Measurements from ENCODE around the gene NOL3.
A peak's percentile ranks its signal among the peaks of the same experiment; 100 is the strongest.

The NOL3 gene

DNA sequence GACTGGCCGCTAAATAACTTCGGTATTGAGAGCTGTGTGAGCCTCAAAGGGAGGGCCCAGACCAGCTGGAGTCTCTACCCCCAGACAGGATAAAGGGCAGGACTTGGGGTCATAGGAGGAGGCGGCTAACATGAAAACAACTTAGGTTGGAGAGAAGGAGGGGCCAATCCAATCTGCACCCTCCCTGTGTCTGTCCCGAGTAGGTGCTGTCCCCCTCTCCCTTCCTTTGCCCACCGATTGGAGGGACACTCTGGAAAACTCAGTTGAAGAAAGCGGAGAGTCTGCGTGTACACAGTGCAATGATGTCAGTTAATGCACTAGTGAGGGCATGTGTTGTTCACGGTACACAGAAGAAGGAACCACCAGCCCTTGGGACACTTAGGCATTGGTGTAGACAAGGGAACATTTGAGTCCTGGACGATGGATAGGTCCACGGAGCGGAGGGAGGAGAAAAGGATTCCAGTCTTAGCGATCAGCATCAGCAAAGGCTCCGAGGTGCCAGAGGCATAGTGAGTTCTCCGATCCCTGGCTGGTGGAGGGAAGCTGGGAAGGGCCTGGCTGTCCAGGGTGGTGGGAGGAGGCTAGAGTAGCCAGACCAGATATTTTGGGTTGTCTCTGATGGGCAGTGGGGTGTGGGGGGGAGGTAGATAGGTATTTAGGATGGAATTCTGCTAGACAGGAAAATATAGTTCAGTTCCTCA lies 761 bp downstream of the NOL3 start:
- no peak for DNase-seq (ENCODE audit: low read depth)

DNA sequence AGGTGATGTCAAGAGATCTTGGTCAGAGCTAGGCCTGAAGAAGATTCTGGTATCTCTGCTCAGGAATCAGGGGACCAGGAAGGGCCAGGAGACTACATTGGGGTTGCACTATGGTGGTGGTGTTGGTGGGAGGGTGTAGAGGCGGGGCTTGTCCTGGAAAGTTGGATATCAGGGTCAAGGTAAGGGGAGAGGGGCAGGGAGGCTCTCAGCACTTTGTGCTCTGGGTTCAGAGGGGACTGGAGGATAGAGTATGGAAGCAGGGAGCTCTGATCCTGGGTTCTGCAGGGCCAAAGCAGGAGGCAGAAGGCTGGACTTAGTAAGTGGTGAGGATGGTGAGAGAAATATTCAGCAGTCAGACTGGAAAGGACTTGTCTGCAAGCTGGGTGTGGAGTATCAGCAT lies 3.0 kb downstream of the NOL3 start:
- no peak for DNase-seq (ENCODE audit: low read depth)

GRCh38 chr16:67173808-67174705 lies 3.7 kb downstream of the NOL3 start:
- DNase-seq (ENCODE audit: low read depth), result no peak

- no peak for DNase-seq (ENCODE audit: low read depth)
These were observed 4.4 kb downstream of the NOL3 start for GRCh38 chr16:67174706-67175231.

DNA sequence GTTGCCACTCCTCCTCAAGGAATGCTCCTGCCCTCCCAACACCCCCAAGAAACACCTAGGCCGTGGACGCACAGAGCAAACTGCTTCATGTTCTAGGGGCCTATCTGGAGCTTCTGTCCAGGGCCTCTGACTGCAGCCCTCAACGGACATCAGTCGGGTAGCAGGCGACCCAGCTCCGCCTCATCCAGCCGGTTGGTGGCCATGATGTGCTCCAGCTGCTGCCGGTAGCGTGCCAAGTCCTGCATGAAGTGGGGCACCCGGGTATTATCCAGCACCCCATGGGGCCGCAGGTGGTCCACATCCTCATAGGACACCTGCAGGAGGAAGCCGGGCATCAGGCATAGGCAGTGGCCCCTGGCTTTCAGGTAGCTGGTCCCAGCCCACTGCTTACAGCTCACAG lies 6.3 kb downstream of the NOL3 start:
- no peak for DNase-seq (ENCODE audit: low read depth)

DNA sequence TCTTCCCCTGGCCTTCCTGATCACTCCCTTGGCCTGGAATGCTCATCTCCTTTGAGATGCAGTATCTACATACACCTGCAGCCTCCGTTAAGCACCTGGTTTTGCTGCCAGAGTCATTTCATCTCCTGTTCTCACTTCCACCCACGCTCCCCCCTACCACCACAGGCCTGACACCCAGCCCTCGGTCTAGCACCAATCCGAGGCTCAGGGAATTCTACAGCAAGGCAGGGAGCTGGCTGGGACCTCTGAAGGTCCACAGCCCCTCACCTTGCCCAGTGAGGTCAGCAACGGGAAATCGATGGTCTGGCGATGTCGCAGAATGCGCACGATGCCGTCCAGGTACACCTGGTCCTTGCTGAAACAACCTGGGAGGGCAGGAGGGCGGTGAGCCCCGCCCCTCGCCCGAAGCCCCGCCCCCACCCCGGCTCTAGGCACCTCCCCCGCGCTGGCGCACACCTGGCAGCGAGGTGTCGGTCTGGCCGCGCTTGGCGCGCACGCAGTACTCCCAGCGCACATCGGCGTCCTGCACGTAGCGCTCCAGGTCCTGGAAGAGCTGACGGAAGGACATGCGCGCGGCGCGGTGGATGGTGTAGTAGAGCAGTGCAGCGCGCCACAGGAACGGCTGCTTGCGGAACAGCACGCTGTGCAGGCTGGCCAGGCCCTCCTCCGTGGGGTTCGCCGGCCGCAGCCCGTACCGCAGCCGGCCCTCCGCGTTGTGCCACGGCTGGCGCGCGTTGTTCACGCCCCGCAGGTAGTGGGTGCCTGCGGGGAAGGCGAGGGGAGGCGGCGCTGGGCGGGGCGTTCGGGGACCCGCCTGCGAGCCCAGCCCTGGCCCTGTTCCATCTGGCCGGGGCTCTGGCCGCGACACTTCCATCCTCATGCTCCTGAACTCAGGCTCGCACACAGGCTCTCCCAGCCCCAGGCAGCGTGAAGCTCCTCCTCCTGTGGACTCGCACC lies 7.7 kb downstream of the NOL3 start:
- DNase-seq (ENCODE audit: low read depth), result no peak

- DNase-seq (ENCODE audit: low read depth), result no peak
These were observed 9.2 kb downstream of the NOL3 start for GRCh38 chr16:67179421-67180080.

DNA sequence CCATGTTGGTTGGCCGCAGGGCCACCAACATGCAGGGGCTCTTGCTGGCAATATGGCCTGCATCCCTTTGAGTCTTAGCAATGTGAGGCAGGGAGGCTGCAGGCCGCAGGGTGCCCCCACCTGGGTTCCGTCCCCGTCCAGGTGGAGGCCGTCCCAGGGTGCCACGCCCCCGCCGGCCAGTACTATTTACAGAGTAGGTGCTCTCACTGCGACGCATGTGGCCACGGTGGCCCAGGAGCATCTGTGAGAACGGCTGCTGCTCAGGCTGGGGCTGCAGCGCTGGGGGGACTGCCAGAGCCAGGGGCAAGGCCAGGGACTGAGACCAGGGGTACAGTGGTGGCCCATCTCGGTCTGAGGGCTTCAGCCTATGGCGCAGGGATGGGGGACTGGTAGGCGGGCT lies 9.8 kb downstream of the NOL3 start:
- no peak for DNase-seq (ENCODE audit: low read depth)

- DNase-seq (ENCODE audit: low read depth), result no peak
These were observed 11.0 kb downstream of the NOL3 start for GRCh38 chr16:67181346-67181745.

DNA sequence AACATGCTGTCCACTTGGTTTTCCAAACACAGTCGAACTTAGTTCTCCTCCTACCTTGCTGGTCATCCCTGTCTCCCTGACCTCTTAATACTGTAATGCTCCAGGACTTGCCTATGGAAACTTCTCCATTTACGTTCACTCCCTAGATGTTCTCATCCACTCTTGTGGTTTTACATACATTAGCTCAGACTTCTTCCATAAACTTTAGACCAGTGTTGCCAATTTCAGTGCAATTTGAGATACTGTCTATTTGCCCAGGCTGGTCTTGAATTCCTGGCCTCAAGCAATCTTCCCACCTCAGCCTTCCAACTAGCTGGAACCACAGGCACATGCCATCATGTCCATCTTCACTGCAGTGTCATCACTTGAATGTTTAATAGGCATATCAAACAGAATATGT lies 11.9 kb downstream of the NOL3 start:
- no peak for DNase-seq (ENCODE audit: low read depth)

GRCh38 chr16:67183284-67183626 lies 12.9 kb downstream of the NOL3 start:
- DNase-seq (ENCODE audit: low read depth), result no peak

DNA sequence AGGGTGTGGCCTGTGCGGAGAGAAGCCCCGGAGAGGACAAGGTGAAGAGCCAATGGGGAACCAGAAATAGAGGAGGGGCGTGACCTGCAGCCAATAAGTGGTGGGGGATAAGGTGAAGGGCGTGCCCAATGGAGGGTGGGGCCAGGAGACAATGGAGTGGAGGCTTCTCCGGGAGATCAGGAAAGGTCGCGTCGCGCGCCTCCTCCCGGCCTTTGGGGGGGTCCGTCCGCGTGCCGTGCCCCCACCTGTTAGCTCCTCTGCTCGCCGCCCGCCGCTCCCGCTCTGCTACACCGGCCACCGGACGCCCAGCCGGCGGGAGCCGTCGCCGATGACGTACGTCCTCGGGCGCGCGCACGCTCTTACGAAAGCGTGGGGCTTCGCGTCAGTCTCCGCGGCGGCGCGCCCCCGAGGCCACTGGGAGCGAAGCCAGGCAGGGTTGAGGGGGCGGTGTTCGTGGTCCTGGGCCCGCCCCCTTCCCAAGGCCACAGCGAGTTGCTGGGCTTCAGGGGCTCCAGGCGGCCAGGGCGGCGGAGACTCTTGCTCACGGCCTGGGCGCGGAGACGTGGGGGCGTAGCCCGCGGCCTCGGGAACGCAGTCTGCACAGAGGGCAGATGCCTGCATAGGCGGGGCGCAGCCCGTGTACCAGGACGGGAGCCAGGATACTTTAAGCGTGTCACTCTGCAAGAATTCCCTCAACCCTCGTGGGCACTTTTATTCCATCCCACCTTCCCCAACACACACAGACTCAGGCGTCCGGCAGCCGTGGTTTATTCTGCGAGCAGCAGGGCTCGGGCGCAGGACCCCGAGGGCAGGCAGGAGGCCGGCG lies 13.5 kb downstream of the NOL3 start, which contains the start of gene MATCAP1:
Gene MATCAP1, minus strand, starts transcription at position 337 of the 826 bp plus-strand sequence. CDS start 3,353 bp downstream, outside the sequence.
- DNase-seq (ENCODE audit: low read depth), result peak; percentile 88

DNA sequence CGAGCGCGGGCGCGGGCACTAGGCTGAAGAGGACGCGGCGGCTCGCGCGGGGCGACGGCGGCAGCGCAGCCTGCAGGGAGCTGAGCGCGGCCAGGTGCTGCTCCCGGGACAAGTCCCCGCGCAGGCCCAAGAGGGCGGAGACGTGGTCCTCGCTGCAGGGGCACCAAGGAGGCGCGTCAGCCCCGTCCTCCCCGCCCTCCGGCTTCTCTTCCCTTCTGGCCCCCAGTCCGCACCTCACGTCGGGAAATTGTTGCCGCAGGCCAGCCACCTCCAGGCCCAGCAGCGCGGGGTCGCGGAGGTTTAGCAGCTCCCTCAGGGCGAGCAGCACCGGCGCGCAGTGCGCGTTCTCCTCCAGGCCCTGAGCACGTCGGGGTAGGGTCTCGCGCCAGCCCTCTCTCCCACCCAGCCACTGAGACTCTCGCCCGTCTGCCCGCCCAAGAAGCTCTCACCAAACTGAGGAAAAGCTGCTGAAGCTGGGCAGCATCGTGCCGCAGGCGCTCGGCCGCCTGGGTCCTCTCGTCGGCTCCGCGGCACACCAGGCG lies 14.2 kb downstream of the NOL3 start:
- no peak for DNase-seq (ENCODE audit: low read depth)

GRCh38 chr16:67184995-67185650 lies 14.8 kb downstream of the NOL3 start:
- DNase-seq (ENCODE audit: low read depth), result peak; percentile 78

GRCh38 chr16:67185651-67186134 lies 15.4 kb downstream of the NOL3 start:
- DNase-seq (ENCODE audit: low read depth), result no peak

DNA sequence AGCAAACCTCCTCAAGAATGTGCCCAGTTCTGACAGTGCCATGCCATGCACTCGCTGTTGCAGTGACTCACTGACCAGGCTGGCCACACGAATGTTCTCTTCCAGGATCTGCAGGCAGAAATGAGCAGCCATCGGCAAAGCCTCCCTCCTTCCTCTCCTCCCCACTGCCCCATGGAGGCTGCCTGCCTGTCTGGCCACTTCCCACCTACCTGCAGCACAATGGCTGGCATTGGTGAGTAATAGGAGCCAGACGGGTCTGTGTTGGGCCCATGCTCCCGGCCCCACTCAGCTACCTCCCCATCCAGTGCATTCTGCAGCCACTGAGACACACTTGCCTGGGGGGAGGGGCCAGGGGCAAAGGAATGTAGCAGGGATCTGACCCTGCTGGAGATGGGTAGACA lies 16.2 kb downstream of the NOL3 start:
- DNase-seq (ENCODE audit: low read depth), result no peak

- no peak for DNase-seq (ENCODE audit: low read depth)
These were observed 17.0 kb downstream of the NOL3 start for GRCh38 chr16:67187175-67187890.

- no peak for DNase-seq (ENCODE audit: low read depth)
These were observed 18.0 kb downstream of the NOL3 start for GRCh38 chr16:67188323-67188722.

GRCh38 chr16:67188798-67189197 lies 18.5 kb downstream of the NOL3 start:
- no peak for DNase-seq (ENCODE audit: low read depth)
